HepG2 (cell line): Measurements from ENCODE around the gene NFATC3. TPM values are rescaled to one million over a fixed set of nuclear protein-coding genes. Genes with fewer than 3 reads are reported as not detected.

Experiments
- CCDC6 ChIP-seq: sonication (generic); formaldehyde crosslinking; IDR thresholded peaks from 2 replicates; pipeline ENCODE4 v1.8.1; 2022; ENCODE audit warnings: mild to moderate bottlenecking, missing genetic modification reagents, moderate library complexity
- CEBPG ChIP-seq: IDR thresholded peaks from 2 replicates; pipeline ENCODE4 v1.6.1; 2016
- EEA1 ChIP-seq: sonication (generic); formaldehyde crosslinking; IDR thresholded peaks from 2 replicates; pipeline ENCODE4 v1.5.1; 2020; ENCODE audit warnings: mild to moderate bottlenecking, missing genetic modification reagents, borderline replicate concordance
- GLMP ChIP-seq: sonication (generic); formaldehyde crosslinking; IDR thresholded peaks from 2 replicates; pipeline ENCODE4 v1.9.0; 2021; ENCODE audit warnings: missing genetic modification reagents, mild to moderate bottlenecking, borderline replicate concordance
- GPN1 ChIP-seq: sonication (generic); formaldehyde crosslinking; IDR thresholded peaks from 2 replicates; pipeline ENCODE4 v1.5.1; 2020; ENCODE audit warnings: missing genetic modification reagents, borderline replicate concordance
- ISX ChIP-seq: sonication (generic); formaldehyde crosslinking; conservative IDR thresholded peaks from 2 replicates; pipeline ENCODE4 v1.5.0; 2020; ENCODE audit warnings: missing genetic modification reagents
- KLF16 ChIP-seq, 2 experiments: sonication (generic) in 1 of 2; formaldehyde crosslinking in 1 of 2; IDR thresholded peaks; 2 replicates each; pipeline versions ENCODE4 v1.6.1 to v1.8.0; 2016 to 2023; ENCODE audit warnings: missing genetic modification reagents in 2 of 2, missing compliant biosample characterization in 1 of 2
- LCORL ChIP-seq, 2 experiments: fragments of 450-650 bp in 1 of 2; sonication (generic) in 1 of 2; formaldehyde crosslinking in 1 of 2; IDR thresholded peaks; 2 replicates each; pipeline versions ENCODE4 v1.5.0 to v1.6.1; 2017 to 2020; ENCODE audit warnings: antibody characterized with exemption in 1 of 2, missing genetic modification reagents in 1 of 2
- PAF1 ChIP-seq: IDR thresholded peaks from 2 replicates; pipeline ENCODE4 v1.6.1; 2016; ENCODE audit warnings: missing genetic modification reagents, missing compliant biosample characterization
- SIX4 ChIP-seq: sonication (generic); formaldehyde crosslinking; IDR thresholded peaks from 2 replicates; pipeline ENCODE4 v1.4.0; 2020; ENCODE audit warnings: missing genetic modification reagents
- SRSF1 ChIP-seq: fragments of 200-400 bp; formaldehyde crosslinking; optimal IDR thresholded peaks from 2 replicates; pipeline ENCODE3; 2017; ENCODE audit warnings: mild to moderate bottlenecking, low read depth, low read length, moderate library complexity
- ZFP41 ChIP-seq: sonication (generic); formaldehyde crosslinking; IDR thresholded peaks from 2 replicates; pipeline ENCODE4 v1.4.0; 2020; ENCODE audit warnings: mild to moderate bottlenecking, missing genetic modification reagents, borderline replicate concordance
- ZFX ChIP-seq: sonication (generic); formaldehyde crosslinking; IDR thresholded peaks from 2 replicates; pipeline ENCODE4 v1.4.0; 2020; ENCODE audit warnings: mild to moderate bottlenecking, low read depth, missing genetic modification reagents, moderate library complexity
- ZNF44 ChIP-seq: sonication (generic); formaldehyde crosslinking; IDR thresholded peaks from 2 replicates; pipeline ENCODE4 v1.5.1; 2020; ENCODE audit warnings: mild to moderate bottlenecking, missing genetic modification reagents
- ZNF441 ChIP-seq: sonication (generic); formaldehyde crosslinking; IDR thresholded peaks from 2 replicates; pipeline ENCODE4 v1.7.0; 2021; ENCODE audit warnings: missing genetic modification reagents, borderline replicate concordance
- ZNF569 ChIP-seq: sonication (generic); formaldehyde crosslinking; IDR thresholded peaks from 2 replicates; pipeline ENCODE4 v1.5.0; 2020; ENCODE audit warnings: mild to moderate bottlenecking, missing genetic modification reagents, moderate library complexity, borderline replicate concordance
- ZNF605 ChIP-seq: sonication (generic); formaldehyde crosslinking; IDR thresholded peaks from 2 replicates; pipeline ENCODE4 v1.8.0; 2022; ENCODE audit warnings: mild to moderate bottlenecking, missing genetic modification reagents
- ZNF615 ChIP-seq: sonication (generic); formaldehyde crosslinking; IDR thresholded peaks from 2 replicates; pipeline ENCODE4 v1.5.0; 2020; ENCODE audit warnings: mild to moderate bottlenecking, missing genetic modification reagents, borderline replicate concordance
- ZNF761 ChIP-seq: sonication (generic); formaldehyde crosslinking; conservative IDR thresholded peaks from 2 replicates; pipeline ENCODE4 v1.4.0; 2020; ENCODE audit warnings: mild to moderate bottlenecking, missing genetic modification reagents
- polyA plus RNA-seq, 8 experiments: library from polyadenylated mRNA; depleted of rRNA in 3 of 8; stranded (reverse) in 7 of 8; unstranded in 1 of 8; fragments of >200 nt; fragmentation: Illumina TruSeq in 4 of 8; extraction: Trizol in 4 of 8; gene quantifications; 2 replicates each; pipeline versions ENCODE4 v1.2.1 to v1.2.3, GENCODE V29; 2011 to 2016; ENCODE audit warnings: low read depth in 4 of 8, missing spikeins in 1 of 8, mixed read lengths in 1 of 8; ENCODE audit not compliant: insufficient read depth in 1 of 8
- total RNA-seq, 5 experiments: library from RNA; depleted of rRNA; stranded (reverse); fragments of >200 nt; fragmentation: Illumina TruSeq; extraction: Trizol; gene quantifications; 2 replicates each; pipeline ENCODE4 v1.2.3, GENCODE V29; 2016; ENCODE audit warnings: low read depth in 1 of 5
- TF ChIP-seq, protein P1 (sequence below): sonication (generic); formaldehyde crosslinking; conservative IDR thresholded peaks from 2 replicates; pipeline ENCODE4 v1.8.0; 2022; ENCODE audit warnings: missing genetic modification reagents
- TF ChIP-seq, protein P2 (sequence below): sonication (generic); formaldehyde crosslinking; IDR thresholded peaks from 2 replicates; pipeline ENCODE4 v1.8.0; 2022; ENCODE audit warnings: missing genetic modification reagents, mild to moderate bottlenecking, moderate library complexity, borderline replicate concordance
- TF ChIP-seq, protein P3 (sequence below): sonication (generic); formaldehyde crosslinking; IDR thresholded peaks from 2 replicates; pipeline ENCODE4 v1.5.0; 2020; ENCODE audit warnings: mild to moderate bottlenecking, missing genetic modification reagents, borderline replicate concordance

NFATC3 gene
- total and polyA plus RNA-seq, 2 of the 13 experiments (the other 11 are each of a cell fraction or from before 2014, with no cell fraction given), result 52.6 to 62.7 TPM

DNA sequence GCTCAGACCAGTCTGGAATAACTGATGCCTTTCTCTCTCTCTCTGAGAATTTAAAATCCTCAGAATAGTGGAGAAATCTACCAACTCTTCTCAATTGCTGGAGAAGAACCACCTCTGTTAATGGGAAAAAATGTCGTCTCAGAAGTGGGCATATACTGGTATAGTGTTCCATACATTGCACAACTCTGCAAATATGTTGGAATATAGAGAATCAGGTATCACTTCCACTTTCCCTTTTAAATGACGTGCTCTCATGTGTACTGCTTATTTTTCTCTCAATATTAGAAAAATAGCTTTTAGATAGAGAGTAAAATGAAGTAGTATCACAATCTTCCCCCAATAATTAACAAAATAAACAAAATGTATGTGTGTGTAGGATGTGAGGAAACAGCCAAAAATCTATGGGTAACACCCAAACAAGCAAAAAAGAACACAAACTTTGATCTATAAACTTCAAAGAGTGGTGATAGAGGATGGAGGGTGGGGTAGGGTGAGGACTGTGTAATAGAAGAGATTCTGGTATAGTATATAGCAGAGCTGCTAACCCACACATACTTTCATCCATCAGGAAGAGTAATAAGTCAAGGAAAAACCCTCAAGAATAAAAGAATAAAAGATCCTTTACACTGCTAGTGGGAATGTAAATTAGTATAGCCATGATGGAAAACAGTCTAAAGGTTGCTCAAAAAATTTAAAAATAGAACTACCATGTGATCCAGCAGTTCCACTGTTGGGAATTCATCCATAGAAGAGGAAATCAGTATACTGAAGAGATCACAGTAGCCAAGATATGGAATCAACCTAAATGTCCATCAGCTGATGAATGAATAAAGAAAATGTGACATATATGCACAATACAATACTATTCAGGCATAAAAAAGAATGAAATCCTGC, 46.9 kb downstream of the NFATC3 start (continued):
- TF ChIP-seq, protein P1, sequence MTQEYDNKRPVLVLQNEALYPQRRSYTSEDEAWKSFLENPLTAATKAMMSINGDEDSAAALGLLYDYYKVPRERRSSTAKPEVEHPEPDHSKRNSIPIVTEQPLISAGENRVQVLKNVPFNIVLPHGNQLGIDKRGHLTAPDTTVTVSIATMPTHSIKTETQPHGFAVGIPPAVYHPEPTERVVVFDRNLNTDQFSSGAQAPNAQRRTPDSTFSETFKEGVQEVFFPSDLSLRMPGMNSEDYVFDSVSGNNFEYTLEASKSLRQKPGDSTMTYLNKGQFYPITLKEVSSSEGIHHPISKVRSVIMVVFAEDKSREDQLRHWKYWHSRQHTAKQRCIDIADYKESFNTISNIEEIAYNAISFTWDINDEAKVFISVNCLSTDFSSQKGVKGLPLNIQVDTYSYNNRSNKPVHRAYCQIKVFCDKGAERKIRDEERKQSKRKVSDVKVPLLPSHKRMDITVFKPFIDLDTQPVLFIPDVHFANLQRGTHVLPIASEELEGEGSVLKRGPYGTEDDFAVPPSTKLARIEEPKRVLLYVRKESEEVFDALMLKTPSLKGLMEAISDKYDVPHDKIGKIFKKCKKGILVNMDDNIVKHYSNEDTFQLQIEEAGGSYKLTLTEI (CRISPR knock-in tag), result no peak
- peak; percentile 80 for TF ChIP-seq CEBPG
- no peak for TF ChIP-seq SRSF1
- TF ChIP-seq GLMP (CRISPR knock-in tag), result no peak
- TF ChIP-seq, protein P2, sequence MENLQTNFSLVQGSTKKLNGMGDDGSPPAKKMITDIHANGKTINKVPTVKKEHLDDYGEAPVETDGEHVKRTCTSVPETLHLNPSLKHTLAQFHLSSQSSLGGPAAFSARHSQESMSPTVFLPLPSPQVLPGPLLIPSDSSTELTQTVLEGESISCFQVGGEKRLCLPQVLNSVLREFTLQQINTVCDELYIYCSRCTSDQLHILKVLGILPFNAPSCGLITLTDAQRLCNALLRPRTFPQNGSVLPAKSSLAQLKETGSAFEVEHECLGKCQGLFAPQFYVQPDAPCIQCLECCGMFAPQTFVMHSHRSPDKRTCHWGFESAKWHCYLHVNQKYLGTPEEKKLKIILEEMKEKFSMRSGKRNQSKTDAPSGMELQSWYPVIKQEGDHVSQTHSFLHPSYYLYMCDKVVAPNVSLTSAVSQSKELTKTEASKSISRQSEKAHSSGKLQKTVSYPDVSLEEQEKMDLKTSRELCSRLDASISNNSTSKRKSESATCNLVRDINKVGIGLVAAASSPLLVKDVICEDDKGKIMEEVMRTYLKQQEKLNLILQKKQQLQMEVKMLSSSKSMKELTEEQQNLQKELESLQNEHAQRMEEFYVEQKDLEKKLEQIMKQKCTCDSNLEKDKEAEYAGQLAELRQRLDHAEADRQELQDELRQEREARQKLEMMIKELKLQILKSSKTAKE (CRISPR knock-in tag), result no peak
- no peak for TF ChIP-seq ZNF44
- TF ChIP-seq KLF16 (CRISPR knock-in tag; IDR thresholded peaks at IDR 0.05), result no peak
- TF ChIP-seq PAF1 (CRISPR knock-in tag), result no peak
- TF ChIP-seq LCORL (IDR thresholded peaks at IDR 0.05), result 0 out of 2 replicates have a peak, but pooled peaks have one; percentile 51
- TF ChIP-seq LCORL (CRISPR knock-in tag; IDR thresholded peaks at IDR 0.05), result peak; percentile 26; the same call in 1 of the 2 replicates
- TF ChIP-seq ZNF441 (CRISPR knock-in tag), result no peak
- TF ChIP-seq EEA1 (CRISPR knock-in tag), result no peak
- TF ChIP-seq, protein P3, sequence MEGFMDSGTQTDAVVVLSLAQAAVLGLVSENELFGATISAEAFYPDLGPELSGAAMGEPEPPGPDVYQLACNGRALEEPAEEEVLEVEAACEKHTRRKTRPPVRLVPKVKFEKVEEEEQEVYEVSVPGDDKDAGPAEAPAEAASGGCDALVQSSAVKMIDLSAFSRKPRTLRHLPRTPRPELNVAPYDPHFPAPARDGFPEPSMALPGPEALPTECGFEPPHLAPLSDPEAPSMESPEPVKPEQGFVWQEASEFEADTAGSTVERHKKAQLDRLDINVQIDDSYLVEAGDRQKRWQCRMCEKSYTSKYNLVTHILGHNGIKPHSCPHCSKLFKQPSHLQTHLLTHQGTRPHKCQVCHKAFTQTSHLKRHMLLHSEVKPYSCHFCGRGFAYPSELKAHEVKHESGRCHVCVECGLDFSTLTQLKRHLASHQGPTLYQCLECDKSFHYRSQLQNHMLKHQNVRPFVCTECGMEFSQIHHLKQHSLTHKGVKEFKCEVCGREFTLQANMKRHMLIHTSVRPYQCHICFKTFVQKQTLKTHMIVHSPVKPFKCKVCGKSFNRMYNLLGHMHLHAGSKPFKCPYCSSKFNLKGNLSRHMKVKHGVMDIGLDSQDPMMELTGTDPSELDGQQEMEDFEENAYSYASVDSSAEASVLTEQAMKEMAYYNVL (CRISPR knock-in tag), result no peak
- no peak for TF ChIP-seq ZNF569 (CRISPR knock-in tag)
- no peak for TF ChIP-seq CCDC6 (CRISPR knock-in tag)
- peak; percentile 66; the same call in 1 of the 2 replicates for TF ChIP-seq SIX4 (CRISPR knock-in tag)
- TF ChIP-seq ZFX (CRISPR knock-in tag), result no peak
- TF ChIP-seq GPN1 (CRISPR knock-in tag), result no peak
- no peak for TF ChIP-seq ZNF605 (CRISPR knock-in tag)
- no peak for TF ChIP-seq ZNF761
- TF ChIP-seq ZNF615 (CRISPR knock-in tag), result no peak
- no peak for TF ChIP-seq ISX (CRISPR knock-in tag)
- TF ChIP-seq ZFP41 (CRISPR knock-in tag), result no peak
